Stimulated activated CD8-positive, alpha-beta memory T cell treated with anti-CD3 and anti-CD28 coated beads, Interleukin-15, amount 100 ng/mL, for 4 hours (primary cell): Measurements from ENCODE around the gene COL6A1.

Experiments
- DNase-seq, 2 donors: peaks; one replicate each; pipeline ENCODE4 v3.0.0-alpha.2; 2020; ENCODE audit warnings: low read depth in 2 of 2

COL6A1 gene

DNA sequence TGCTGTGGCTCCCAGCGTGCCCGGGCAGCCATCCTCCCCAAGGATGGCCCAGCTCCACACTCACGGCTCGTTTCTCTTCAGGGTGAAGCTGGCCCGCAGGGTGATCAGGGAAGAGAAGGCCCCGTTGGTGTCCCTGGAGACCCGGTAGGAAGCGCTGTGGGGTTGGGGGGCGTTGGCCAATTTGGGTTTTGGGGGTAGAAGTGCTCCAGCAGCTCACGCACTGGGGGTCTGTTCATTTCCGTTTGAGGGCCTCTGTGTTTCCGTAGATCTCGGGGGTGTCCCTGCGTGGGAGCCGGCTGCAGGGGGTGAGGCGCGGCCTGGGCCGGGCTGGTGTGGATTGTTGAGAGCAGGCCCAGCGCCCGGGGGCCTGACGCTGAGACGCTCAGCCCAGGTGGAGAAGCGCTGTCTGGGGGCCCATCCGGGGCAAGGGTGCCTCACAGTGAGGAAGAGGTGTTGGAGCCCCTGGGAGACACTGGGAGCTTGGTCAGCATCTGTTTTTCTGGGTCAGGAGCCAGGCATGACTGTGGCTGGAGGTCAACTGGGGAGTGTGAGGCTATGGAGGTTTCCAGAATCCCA, 12.6 kb downstream of the COL6A1 start:
- DNase-seq = no peak

DNA sequence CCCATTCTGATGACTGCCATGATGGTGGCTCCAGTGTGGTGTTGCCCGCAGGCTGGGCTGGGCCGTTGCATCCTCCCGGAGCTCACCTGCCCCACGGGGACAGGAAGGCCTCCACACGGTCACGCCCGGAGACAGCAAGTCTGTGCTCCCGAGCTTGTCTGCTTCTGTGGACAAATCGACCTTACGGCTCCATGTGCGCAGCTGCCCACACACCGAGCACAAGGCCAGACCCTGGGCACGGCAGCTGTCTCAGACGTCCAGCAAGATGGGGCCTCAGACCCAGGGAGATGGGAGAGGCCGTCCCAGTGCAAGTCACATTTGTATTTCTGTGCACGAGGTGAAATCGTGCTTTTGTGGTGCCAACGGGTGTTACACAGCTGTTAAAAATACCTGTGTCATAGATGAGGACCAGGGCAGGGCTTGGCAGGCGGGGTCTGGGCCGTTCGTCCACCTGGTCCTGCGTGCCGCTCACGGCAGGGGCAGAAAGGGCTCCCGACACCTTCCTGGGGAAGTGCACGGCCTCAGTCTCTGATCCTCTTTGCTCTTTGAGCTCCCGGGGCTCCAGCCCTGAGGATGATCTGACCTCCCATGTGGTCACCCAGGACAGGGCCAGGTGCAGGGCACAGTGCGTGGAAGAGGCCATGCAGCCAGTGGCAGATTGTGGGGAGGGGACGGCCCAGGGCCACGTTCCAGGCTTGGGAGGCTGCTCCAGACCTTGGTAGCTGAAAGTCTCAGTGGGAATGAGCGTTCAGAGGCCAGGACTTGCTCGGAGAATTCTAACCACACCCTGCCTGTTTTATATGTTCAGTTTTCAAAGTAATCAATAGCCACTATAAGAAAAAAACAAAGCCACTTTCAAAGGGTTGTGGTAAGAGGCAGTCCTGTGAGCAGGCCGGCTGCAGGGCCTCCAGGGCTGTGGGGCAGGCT, 13.5 kb downstream of the COL6A1 start:
- no peak for DNase-seq

DNA sequence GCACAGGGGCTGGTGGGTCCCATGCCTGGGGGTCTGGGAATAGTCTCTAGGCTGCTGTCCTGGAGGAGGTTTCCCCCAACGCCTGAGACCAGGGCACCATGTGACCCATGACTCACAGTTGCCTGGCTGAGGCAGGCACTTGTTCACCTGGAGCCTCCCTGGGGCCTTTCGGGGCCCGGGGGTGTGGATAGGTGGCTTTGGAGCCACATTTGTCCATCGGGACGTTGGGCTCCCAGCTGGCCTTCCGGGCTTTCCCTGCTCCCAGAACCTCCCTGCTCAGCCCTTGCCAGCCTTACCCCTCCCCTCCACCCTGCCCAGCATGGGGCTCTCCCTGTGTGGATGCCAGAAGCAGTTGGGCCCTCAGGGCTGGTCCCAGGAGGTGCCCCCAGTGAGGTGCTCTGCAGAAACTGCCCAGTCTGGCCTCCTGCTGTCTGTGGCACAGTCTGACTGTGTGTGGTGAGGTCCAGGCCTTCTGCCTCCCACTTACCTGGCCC, 14.2 kb downstream of the COL6A1 start:
- DNase-seq = no peak

DNA sequence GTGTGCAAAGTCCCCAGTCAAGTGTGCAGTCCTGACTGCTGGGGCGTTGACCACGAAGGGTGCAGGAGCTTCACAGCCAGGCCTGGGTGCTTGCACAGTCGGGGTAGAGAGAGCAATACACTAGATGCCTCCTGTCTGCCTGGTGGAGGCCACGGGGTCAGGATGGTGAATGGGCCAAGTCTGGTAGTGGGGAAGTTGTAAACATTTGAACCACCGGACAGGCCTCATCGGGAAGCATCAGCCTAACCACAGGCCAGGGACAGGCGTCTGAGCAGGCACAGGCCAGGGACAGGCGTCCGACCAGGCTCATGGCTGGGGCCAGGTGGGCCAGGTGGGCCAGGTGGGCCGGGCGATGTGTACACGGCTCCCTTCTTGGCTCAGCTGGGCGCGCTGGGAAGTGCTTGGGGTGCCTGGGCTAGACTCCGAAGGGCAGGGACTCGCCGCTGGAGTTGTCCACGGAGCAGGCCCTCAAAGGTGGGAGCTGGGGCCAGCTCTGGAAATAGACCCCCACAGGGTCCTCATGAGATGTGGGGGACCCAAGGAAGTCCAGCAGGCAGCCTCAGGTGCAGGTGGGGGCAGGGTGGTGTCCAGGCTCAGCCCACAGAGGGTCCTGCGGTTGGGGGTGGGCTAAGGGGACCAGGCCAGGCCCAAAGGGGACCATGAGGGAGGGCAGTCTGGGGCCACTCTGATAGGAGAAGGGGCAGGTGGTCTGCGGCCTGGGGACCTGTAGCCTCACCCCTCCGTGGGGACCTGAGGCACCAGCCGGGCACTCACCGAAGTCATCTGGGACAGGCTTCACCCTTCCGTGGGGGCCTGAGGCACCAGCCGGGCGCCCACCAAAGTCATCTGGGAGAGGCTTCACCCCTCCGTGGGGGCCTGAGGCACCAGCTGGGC, 15.0 kb downstream of the COL6A1 start:
- DNase-seq = no peak

DNA sequence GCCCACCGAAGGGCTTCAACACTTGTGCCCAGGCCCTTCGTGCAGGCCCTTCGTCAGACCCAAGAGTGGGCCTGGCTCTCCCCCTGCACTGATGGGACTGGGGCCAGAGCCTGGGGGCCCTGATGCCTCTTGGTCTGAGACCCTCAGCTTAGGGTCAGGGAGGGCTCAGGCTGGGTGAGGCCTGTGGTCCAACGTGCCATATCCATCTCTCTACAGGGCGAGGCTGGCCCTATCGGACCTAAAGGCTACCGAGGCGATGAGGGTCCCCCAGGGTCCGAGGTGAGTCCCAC, 15.6 kb downstream of the COL6A1 start:
- no peak for DNase-seq

DNA sequence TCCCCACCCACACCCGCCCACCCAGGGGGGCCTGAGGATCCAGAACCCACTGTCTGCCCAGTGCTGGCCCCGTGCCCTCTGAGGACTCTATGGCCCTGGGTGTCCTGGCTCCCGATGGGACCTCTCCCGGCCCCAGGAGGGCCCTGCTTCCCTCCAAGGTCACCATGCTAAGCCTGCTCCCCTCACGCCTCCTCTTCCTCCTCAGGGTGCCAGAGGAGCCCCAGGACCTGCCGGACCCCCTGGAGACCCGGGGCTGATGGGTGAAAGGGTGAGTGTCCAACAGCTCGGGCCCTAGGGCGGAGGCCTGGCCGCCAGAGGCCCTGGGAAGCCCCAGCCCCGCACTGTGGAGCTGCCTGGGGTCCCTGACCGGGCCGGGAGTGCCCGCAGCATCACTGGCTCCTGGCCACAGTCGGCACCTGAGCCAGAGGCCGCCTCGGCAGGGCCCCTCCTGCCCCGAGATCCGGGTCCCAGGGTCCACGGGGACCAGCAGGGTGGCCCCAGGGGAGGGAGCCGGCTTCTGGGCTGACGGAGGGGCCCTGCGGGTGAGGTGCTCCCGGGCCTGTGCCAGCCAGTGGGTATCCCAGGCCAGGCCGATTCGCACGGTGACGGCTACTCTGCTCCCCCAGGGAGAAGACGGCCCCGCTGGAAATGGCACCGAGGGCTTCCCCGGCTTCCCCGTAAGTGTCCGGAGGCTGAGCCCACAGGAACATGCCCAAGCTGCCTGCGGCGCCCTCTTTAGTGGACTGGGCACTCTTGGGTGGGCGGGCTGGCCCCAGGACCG, 16.1 kb downstream of the COL6A1 start:
- DNase-seq = no peak

DNA sequence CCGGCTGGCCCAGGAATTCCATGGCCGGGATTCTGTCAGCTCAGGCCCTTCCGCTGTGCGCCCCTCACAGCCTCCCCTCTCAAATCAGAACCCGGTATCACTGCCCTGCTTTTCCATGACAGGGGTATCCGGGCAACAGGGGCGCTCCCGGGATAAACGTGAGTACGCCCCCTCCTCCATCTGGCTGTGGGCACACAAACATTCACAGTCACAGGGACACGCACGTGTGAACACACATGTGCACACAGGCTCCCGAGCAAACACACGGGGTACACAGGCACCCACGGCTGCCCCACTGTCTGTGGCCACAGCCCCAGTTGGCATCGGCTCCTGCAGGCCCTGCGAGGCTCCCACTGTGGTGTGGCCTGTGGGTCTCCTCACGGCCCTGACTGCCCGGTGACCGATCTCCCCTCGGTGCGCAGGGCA, 16.7 kb downstream of the COL6A1 start:
- DNase-seq = no peak

DNA sequence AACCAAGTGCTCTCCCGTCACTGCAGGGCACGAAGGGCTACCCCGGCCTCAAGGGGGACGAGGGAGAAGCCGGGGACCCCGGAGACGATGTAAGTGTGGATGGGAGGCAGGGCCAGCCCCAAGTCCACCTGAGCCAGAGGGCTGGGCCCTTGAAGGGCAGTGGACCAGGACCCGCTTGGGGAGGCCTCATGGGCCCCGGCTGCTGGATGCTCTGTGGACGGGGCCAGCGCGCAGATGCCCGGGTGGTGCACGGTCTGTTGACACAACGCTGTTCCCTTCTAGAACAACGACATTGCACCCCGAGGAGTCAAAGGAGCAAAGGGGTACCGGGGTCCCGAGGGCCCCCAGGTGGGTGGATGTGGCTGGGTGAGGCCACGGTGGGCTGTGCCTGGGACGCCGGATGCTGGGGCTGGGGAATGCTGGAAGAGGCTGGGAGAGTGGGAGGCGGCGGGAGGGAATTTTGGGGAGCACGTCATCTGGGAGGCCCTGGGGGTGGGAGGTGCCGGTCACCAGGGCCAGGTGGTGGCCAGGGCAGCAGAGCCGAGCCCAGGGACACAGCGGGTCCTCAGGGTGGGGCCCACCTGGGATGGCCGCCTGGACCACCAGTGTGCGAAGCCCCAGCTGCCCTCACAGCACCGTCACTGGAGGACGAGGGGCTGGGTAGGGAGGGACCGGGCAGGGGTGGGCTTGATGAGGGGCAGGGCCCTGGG, 17.5 kb downstream of the COL6A1 start:
- no peak for DNase-seq

DNA sequence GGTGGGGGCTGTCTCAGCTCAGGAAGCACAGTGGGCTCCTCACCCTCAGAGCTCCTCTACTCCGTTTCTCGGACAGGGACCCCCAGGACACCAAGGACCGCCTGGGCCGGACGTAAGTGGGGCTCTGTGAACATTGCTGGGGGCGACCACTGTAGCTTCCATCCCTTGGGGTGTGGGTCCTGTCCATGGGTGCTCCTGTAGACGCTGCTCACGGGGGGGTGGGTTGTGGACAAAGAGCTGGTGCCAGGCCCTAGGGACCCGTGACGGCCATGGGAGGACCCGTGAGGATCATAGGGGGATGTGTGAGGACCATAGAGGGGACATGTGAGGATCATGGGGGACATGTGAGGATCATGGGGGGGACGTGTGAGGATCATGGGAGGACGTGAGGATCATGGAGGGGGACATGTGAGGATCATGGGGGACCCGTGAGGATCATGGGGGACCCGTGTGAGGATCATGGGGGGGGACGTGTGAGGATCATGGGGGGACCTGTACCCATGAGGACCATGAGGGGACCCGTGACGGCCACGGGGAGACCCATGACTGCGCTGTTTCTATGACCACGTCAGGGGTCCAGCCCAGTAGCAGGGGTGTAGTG, 18.1 kb downstream of the COL6A1 start:
- DNase-seq = no peak

DNA sequence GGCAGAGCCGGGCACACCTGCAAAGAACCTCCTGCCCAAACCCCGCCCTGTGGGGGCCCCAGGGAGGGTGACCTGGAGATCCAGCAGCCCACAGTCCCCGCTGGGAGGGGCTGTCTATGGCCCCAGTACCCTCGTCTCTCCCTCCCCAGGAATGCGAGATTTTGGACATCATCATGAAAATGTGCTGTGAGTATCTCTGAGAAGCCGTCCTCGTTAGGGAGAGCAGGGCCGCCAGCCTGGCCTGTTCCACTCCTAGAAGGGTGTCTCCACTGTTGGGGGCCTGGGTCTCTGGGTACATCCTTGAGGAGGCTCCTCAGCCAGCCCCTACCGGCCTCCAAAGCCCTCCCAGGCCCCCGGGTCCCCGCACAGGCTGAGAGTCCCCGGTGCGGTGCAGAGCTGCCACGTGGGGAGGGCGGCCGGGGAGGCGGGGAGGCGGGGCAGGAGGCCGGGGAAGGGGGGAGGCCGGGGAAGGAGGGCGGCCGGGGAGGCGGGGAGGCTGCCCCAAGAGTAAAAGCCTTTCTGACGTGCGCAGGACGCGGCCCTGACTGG, 18.7 kb downstream of the COL6A1 start:
- no peak for DNase-seq

DNA sequence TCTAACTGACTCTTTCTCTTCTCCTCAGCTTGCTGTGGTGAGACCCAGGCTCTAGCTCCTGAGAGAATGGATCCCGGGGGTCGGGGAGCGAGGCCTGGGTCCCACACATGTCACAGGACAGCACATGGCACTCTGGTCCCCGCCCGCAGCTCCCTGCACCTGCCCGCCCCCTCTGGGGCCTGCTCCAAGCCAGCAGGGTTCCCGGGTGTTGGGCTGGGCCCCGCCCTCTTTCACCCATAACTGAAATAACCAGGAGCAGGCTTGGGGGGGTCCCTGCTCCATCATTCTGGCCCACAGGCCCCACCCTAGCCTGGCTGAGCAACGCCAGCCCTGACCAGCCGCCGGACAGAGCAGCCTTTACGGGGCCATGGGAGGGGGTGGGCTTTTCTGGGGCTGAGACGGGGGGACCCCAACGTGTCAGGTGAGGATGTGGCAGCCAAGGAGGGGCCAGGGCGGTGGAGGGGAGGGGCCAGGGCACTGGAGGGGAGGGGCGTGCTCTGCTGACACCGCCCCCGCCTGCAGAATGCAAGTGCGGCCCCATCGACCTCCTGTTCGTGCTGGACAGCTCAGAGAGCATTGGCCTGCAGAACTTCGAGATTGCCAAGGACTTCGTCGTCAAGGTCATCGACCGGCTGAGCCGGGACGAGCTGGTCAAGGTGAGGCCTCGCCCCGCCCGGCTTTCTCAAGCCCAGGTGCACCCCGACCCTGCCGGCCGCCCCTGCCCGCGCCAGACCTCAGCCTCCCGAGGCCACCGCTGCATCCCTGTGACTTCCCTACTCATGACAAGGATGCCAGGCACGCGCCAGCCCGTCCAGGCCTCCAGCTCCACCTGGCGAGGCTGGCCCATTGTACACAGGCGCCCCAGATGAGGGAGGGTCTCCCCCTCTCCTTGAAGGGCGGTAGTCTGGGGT, 19.4 kb downstream of the COL6A1 start:
- DNase-seq = no peak

DNA sequence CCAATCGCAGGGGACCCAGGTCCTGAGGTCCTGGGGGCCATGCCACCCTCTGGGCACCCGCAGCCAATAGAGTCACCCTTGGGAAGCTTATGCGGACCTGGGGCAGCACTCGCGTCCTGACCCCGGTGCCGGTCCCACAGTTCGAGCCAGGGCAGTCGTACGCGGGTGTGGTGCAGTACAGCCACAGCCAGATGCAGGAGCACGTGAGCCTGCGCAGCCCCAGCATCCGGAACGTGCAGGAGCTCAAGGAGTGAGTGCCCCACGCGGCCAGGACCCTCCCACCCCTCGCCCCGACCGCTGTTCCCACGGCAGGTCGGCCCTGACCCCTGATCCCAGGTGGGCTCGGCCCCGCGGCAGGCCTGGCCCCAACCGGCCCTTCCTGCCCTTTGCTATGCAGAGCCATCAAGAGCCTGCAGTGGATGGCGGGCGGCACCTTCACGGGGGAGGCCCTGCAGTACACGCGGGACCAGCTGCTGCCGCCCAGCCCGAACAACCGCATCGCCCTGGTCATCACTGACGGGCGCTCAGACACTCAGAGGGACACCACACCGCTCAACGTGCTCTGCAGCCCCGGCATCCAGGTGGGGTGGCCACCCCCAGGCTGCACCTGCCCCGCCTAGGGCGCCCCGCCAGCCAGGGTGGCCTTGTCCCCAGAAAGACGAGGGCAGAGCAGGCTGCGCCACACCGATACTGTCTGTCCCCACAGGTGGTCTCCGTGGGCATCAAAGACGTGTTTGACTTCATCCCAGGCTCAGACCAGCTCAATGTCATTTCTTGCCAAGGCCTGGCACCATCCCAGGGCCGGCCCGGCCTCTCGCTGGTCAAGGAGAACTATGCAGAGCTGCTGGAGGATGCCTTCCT, 20.5 kb downstream of the COL6A1 start:
- DNase-seq = no peak

DNA sequence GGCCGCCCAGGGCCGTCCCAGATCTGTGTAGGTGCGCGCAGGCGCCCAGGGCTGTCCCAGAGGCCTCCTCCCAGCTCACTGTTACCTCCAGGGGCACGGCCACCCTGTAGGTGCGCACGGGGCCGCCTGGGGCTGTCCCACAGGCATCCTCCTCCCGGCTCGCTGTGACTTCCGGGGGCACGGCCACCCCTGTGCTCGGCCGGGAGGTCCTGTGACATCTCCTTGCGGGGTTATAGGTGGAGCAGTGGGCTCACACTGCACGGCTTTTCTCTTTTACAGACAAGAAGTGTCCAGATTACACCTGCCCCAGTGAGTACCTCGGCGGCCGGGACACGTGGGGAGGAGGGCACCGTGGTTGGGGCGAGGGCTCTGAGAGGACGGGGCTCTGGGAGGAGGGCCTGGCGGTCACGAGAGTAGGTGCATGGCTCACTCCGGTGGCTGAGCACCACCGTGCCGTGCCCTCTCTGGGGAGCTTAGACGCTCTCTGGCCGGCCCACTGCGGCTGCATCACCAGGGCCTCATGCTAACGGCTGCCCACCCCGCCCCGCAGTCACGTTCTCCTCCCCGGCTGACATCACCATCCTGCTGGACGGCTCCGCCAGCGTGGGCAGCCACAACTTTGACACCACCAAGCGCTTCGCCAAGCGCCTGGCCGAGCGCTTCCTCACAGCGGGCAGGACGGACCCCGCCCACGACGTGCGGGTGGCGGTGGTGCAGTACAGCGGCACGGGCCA, 21.4 kb downstream of the COL6A1 start:
- no peak for DNase-seq

DNA sequence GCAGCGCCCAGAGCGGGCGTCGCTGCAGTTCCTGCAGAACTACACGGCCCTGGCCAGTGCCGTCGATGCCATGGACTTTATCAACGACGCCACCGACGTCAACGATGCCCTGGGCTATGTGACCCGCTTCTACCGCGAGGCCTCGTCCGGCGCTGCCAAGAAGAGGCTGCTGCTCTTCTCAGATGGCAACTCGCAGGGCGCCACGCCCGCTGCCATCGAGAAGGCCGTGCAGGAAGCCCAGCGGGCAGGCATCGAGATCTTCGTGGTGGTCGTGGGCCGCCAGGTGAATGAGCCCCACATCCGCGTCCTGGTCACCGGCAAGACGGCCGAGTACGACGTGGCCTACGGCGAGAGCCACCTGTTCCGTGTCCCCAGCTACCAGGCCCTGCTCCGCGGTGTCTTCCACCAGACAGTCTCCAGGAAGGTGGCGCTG, 22.0 kb downstream of the COL6A1 start:
- no peak for DNase-seq

DNA sequence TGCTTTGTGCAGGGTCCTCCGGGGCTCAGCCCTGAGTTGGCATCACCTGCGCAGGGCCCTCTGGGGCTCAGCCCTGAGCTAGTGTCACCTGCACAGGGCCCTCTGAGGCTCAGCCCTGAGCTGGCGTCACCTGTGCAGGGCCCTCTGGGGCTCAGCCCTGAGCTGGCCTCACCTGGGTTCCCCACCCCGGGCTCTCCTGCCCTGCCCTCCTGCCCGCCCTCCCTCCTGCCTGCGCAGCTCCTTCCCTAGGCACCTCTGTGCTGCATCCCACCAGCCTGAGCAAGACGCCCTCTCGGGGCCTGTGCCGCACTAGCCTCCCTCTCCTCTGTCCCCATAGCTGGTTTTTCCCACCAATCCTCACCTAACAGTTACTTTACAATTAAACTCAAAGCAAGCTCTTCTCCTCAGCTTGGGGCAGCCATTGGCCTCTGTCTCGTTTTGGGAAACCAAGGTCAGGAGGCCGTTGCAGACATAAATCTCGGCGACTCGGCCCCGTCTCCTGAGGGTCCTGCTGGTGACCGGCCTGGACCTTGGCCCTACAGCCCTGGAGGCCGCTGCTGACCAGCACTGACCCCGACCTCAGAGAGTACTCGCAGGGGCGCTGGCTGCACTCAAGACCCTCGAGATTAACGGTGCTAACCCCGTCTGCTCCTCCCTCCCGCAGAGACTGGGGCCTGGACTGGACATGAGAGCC, 22.7 kb downstream of the COL6A1 start:
- no peak for DNase-seq

DNA sequence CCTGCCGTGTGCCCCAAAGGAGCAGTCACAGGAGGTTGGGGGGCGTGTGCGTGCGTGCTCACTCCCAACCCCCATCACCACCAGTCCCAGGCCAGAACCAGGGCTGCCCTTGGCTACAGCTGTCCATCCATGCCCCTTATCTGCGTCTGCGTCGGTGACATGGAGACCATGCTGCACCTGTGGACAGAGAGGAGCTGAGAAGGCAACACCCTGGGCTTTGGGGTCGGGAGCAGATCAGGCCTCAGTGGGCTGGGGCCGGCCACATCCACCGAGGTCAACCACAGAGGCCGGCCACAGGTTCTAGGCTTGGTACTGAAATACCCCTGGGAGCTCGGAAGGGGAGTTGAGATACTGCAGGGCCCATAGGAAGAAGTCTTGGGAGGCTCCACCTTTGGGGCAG, 23.5 kb downstream of the COL6A1 start:
- no peak for DNase-seq

DNA sequence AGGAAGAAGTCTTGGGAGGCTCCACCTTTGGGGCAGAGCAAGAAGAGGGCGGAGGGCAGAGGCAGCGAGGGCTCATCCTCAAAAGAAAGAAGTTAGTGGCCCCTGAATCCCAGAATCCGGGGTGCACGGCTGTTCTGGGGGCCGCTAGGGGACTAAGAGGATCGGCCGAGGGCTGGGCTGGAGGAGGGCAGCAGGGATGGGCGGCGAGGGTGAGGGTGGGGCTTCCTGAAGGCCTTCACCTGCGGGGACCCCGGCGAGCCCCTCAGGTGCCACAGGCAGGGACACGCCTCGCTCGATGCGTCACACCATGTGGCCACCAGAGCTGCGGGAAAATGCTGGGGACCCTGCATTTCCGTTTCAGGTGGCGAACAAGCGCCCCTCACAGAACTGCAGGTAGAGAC, 23.9 kb downstream of the COL6A1 start:
- no peak for DNase-seq
